ENCODE measurements around the gene FXYD6.
A peak's percentile ranks its signal among the peaks of the same experiment; 100 is the strongest.
"Not testable (repeated sequence)": the region's sequence is repeated elsewhere in the genome, so short reads cannot be mapped to it uniquely, and the experiment has no call there.

The FXYD6 gene

GRCh38 chr11:117823946-117824420 lies 52.5 kb downstream of the FXYD6 start:
- peak in 4 of 10 donors; percentile 6 to 77 (median 58) for DNase-seq
- intact Hi-C loops (cut with DNase I): no loop called here

GRCh38 chr11:117823294-117823945 lies 53.0 kb downstream of the FXYD6 start:
- intact Hi-C loops (cut with DNase I): no loop called here
- peak in 5 of 10 donors; percentile 6 to 84 (median 55) for DNase-seq

- intact Hi-C loops (cut with DNase I): loop anchor here (1.0 kb wide), 1 partner anchor 125 kb away; no protein-coding TSS in a partner anchor
- DNase-seq: peak in 9 of 10 donors; percentile 45 to 94 (median 57)
Measured at GRCh38 chr11:117822074-117823033, 54.1 kb downstream of the FXYD6 start.

GRCh38 chr11:117821431-117821830 lies 55.0 kb downstream of the FXYD6 start:
- intact Hi-C loops (cut with DNase I): no loop called here
- peak in 3 of 10 donors; percentile 50 to 62 (median 58) for DNase-seq

- intact Hi-C loops (cut with DNase I): no loop called here
Measured at GRCh38 chr11:117820516-117820915, 55.9 kb downstream of the FXYD6 start.

GRCh38 chr11:117820071-117820470 lies 56.4 kb downstream of the FXYD6 start:
- intact Hi-C loops (cut with DNase I): no loop called here
- DNase-seq: peak in 3 of 10 donors; percentile 64 to 76 (median 66)

More at GRCh38 chr11:117820516-117820915, 55.9 kb downstream of the FXYD6 start:
- DNase-seq: peak in 2 of 10 donors; percentile 5 to 24

GRCh38 chr11:117819096-117820040 lies 57.1 kb downstream of the FXYD6 start:
- DNase-seq: peak in 8 of 10 donors; percentile 45 to 95 (median 68)
- intact Hi-C loops (cut with DNase I): loop anchor here (1.0 kb wide), 1 partner anchor 234 kb away; no protein-coding TSS in a partner anchor

GRCh38 chr11:117818041-117818873 lies 58.2 kb downstream of the FXYD6 start:
- intact Hi-C loops (cut with DNase I): no loop called here
- peak in 3 of 10 donors; percentile 37 to 52 (median 45) for DNase-seq

GRCh38 chr11:117817368-117818040 lies 59.0 kb downstream of the FXYD6 start:
- intact Hi-C loops (cut with DNase I): loop anchor here (2.0 kb wide), 1 partner anchor 391 kb away; no protein-coding TSS in a partner anchor
- peak; percentile 81 to 98 (median 92) for DNase-seq

- intact Hi-C loops (cut with DNase I): loop anchor here (2.0 kb wide), 1 partner anchor 390 kb away; no protein-coding TSS in a partner anchor
- peak in 3 of 10 donors; percentile 59 to 78 (median 63) for DNase-seq
Measured at GRCh38 chr11:117816846-117817367, 59.6 kb downstream of the FXYD6 start.

GRCh38 chr11:117816151-117816741 lies 60.2 kb downstream of the FXYD6 start:
- intact Hi-C loops (cut with DNase I): loop anchor here (2.0 kb wide), 1 partner anchor 389 kb away; no protein-coding TSS in a partner anchor
- peak in 3 of 10 donors; percentile 51 to 79 (median 76) for DNase-seq

GRCh38 chr11:117815262-117815803 lies 61.1 kb downstream of the FXYD6 start:
- intact Hi-C loops (cut with DNase I): no loop called here
- DNase-seq: peak in 3 of 10 donors; percentile 66 to 80 (median 80)

GRCh38 chr11:117814766-117815261 lies 61.6 kb downstream of the FXYD6 start:
- DNase-seq: peak in 6 of 10 donors; percentile 51 to 89 (median 66)
- intact Hi-C loops (cut with DNase I): no loop called here

GRCh38 chr11:117814204-117814765 lies 62.2 kb downstream of the FXYD6 start:
- peak in 2 of 10 donors; percentile 3 to 38 for DNase-seq
- intact Hi-C loops (cut with DNase I): no loop called here

GRCh38 chr11:117810056-117810451 lies 66.4 kb downstream of the FXYD6 start:
- DNase-seq: peak in 1 of 10 donors; percentile 33
- intact Hi-C loops (cut with DNase I): not testable (repeated sequence)

All from posterior cingulate gyrus (tissue), 11 donors.